Non-pigmented ciliary epithelial cell (primary cell): ENCODE measurements around the gene SLBP.
"Not testable (repeated sequence)": the region's sequence is repeated elsewhere in the genome, so short reads cannot be mapped to it uniquely, and the experiment has no call there.

Source experiments
- DNase-seq: peaks from one replicate; pipeline ENCODE4 v3.0.0-alpha.2; 2010; ENCODE audit warnings: low read depth

Gene SLBP

DNA sequence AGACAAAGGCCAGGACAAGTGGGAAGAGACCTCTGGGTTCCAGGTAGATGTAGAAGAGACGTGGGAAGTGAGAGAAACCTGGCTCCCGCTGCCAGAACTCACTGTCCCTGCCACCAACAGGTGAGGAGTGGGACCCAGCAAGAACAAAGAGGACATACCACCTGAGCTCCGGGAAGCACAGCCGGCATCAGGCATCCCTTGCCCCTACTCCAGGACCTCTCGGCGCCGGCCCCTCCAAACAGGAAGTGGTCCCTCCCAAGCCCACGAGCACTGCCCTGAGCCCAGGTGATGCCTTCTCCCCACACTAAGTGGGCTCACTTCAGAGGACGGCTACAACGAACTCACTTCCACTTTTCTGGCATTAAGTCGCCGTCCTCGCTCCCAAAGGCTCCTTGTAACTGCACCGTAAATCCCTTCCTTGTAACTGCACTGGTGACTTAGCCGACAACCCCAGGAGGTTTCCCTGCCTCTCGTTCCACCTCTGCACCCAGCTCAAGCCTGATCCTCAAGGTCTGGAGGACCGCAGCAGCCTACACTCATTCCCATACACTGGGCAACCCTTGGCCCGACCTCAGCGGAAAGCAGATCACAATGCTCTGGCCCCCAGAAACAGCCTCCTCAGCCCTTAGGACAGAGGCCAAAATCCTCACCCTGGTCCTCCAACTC is 36.9 kb downstream of the SLBP start:
- DNase-seq: no peak

DNA sequence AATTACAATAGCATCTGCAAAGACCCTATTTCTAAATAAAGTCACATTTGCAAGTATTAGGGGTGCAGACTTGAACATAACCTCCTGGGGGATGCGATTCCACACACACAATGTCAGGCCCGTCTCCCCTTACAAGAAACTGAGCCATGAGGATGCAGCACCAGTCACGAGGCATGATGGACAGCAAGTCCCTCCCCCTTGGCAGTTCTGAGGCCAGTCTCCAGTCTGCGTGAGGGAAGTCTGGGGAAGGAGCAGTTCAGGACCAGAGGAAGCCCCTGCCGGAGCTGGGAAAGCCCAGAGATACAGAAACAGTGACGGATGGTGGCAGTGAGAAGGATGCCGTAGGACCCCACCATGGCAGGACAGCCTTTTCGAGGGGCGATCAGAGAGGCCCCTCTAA is 37.4 kb downstream of the SLBP start:
- no peak for DNase-seq

DNA sequence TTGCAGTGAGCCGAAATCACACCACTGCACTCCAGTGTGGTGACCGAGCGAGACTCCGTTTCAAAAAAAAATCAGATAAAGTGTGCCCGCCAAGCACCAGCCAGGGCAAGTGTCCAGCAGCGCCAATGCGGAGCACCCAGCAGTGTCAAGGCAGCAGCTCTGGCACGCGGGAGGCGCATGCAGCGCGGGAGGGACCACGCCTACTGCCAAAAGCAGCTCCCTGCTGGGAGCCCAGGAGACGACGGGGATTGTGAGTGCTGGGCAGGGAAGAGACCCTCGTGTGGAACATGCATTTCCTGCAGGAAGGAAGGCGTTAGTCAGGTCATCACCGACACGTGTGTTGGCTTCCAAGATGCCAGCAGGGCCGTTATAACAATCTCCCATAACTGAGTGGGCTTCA is 38.4 kb downstream of the SLBP start:
- DNase-seq: no peak

DNA sequence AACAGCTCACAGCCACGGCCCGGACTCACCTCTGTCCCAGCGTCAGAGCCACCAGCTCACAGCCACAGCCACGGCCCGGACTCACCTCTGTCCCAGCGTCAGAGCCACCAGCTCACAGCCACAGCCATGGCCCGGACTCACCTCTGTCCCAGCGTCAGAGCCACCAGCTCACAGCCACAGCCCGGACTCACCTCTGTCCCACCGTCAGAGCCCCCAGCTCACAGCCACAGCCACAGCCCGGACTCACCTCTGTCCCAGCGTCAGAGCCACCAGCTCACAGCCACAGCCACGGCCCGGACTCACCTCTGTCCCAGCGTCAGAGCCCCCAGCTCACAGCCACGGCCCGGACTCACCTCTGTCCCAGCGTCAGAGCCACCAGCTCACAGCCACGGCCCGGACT is 41.1 kb downstream of the SLBP start:
- not testable (repeated sequence) for DNase-seq

DNA sequence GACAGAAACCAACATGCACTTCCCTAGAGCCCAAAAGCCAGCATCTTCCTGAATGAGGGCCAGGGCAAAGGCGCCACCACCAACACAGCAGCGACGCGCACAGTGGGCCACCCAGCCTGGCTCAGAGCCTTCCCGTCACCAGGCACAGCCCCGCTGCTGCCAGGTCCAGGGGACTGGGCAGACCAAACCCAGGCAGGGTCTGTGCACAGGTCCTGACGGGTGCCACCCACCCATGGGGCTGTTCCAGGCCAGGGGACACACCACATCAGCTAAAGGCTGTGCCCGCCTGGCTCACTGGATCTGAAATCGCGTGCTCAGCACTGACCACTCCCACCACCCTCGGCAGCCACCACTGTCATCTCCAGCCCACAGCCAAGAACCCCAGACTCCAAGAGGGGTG is 41.8 kb downstream of the SLBP start:
- no peak for DNase-seq

DNA sequence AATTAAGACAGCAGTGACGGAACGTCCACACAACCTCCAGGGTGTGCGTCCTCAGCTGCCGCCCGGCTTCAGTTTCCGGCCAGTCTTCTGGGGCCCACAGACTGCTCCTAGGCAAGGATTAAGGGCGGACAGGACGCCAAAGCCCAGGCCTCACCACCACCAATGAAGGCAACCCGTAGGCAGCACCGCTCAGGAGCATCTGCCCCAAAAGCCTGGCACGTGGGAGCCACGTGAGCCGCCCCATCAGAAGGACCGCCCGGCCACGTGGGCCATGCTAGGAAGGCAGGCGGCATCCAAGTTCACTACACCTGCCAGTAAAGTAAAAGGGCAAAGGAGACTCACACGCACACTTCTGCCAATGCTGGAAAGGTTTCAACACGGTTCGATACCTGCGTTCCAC is 42.3 kb downstream of the SLBP start:
- DNase-seq: no peak

DNA sequence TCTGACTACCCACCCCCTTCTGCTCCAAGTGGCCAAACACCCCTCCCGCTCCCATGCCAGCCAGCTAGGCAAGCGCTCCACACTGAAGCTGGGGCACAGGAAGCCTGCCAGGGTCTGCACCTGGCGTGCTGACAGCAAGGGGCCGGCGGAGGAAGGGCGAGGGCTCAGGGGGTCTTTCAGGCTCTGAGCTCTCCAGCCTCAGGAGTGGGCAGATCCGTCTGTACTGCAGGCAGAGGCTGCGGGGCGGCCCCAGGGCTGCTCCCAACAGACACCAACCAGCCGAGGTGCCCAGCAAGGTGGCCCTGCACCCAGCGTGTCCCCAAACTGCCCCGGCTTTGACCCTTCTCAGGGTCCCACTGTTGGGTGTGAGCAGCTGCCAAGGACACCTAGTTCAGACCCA is 42.8 kb downstream of the SLBP start:
- DNase-seq: no peak

DNA sequence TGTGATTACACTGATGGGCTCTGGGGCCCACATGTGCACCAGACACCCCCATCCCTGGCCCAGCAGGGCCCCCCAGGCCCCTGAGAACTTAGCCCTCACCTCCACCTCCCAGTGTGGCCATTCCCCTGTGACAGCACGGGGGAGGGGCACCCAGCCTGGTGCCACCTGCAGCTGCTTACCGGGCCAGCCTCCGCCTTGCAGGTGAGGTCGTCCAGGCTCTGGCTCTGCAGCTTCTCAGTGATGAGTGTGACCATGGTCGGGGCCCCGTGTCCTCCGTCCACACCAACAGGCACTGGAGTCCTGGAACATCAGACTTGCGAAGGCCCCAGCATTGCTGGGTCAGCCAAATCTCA is 43.7 kb downstream of the SLBP start:
- no peak for DNase-seq

DNA sequence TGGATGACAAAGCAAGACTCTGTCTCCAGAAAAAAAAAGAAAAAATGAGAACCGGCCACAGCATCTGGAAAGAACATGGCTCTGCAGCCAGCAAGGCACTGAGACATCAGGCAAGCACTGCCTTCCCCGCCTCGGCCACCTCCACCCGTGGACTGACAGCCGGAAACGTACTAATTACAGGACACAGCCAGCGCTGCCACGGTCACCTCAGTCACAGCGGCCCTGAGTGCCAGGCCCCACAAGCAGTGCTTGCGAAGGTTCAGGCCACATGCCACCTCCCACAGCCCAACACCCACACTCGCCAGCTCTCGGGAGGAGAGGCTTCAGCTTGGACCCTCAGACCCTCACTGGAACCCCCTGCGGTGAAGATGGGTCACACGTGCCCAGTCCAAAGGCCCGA is 44.8 kb downstream of the SLBP start:
- DNase-seq: no peak

DNA sequence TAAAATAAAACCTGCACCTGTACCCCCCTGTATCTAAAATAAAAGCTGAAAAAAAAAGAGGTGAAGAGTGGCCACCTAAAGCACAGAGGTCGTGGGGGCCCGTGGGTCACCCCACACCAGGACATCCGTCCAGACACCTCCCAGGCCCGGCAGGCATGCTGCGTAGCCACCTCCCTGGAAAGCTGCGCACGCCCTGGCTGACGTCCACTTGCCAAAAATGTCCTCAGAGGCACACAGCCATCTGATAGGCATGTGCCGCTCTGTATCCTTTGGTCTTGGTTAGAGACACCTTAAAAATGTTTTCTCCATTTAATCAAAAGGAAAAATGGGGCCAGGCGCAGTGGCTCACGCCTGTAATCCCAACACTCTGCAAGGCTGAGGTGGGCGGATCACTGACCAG is 45.7 kb downstream of the SLBP start:
- no peak for DNase-seq

DNA sequence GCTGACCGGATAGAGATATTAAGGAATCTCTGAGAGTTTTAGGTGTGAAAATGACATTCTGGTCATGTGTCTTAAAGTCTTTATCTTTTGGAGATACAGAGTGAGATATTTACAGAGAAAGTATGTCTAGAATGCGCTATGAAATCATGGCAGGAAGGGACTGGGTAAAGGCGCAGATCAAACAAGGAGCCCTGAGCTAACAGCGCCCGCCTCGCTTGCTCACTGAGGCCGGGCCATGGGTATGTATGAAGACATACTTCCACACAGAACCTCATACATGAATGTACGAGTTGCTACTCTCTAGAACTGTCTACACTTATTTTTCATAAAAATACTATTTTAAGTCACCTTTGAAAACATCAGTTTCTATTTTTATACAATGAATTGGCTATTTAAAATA is 48.0 kb downstream of the SLBP start:
- DNase-seq: no peak

DNA sequence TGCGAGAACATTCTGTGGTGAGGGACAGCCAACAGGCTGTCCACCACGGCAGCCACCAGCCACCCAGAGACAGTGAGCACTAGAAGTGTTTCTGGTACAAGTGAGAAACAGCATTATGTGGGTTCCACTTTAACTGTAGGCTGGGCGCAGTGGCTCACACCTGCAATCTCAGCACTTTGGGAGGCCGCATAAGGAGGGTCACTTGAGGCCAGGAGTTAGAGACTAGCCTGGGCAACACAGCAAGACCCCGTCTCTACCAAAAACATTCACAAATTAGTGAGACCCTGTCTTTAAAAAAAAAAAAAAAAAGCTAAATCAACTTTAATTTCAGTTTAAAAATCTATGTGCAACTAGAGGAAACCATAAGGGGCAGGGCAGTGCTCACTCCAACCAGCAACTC is 48.6 kb downstream of the SLBP start:
- no peak for DNase-seq

DNA sequence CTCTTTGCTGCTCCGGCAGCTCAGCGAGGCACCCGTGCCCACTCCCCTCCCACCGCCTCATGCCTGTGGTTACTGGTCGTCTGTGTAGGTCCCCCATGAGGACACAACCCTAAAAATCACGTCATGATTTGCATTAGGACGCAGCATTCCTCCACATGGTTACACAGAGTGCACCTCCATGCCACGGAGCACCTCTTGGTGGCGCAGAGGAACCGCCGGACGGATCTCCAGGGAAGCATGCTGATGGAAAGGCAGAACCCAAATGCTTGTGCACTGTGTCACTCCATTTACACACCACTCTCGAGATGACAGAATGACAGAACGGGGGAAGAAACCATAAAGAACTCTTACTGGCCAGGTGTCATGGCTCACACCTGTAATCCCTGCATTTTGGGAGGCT is 50.4 kb downstream of the SLBP start:
- DNase-seq: no peak

DNA sequence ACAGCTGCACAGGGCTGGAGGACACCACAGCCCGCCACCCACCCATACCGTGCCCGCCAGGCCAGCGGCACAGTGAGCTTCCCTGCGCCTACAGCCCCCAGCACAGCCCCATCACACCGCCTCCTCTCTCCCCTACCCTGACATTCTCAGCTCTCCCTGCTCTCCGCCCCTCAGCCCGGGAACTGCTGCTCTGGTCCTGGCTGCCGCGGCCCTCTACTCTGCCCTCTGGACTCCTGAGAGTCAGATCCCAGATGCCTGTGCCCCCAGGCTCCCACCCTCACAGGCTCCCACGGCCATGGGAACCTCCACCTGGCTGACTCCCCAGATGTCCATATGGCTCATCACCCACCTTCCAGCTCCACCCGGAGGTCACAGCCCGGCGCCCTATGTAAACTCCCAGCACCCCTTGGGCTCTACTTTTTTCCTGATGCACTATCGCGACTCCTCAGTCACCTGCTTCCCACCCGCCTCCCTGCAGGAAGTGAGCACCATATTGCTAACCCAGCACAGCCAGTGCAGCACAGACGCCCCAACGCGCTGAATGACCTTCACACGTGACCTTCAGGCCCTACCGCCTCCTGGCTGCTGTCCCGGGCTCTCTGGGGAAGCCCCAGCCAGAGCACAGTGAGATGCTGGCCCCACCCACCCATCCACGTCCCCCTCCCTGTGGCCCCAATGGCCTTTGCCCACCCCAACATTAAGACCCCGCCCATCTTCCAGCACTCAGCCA is 51.0 kb downstream of the SLBP start:
- no peak for DNase-seq

DNA sequence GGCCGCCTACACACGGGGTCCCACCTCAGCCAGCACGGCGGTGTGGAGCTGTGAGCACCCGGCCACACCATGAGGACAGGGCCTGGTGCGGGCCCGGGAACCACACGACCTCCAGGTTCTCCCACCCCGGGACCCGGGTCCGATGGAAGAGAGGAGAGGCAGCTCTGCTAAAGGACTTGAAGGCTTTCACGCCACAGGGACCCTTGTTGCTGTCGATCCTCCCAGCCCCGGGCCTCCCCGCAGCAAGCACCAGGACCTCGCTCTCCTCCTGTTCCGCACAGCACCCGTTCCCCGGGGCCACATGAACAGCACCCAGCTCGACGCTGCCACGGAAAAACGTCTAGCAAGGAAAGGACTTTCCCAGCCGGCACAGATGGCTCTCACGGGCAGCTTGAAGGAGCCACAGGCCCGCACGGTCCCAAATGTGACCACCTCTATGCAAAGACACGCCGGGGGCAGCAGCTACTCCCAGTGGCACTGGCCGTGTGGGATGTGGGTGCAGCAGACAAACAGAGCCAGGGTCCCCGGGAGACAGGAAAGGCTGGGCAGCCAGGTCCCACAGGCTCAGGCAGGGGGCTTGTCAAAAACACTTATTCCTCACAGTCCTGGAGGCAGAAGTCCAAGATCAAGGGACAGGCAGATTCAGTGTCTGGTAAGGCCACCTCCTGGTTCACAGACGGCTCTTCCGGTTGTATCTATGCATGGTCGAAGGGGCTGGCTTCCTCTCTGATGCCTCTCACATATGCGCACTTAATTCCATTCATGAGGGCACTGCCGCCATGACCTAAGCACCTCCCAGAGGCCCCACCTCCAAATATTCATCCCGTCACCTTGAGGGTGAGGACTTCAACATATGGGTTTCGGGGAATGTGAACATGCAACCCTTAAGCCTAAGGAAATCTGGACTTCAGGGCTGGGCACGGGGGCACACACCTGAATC is 52.7 kb downstream of the SLBP start:
- DNase-seq: no peak

DNA sequence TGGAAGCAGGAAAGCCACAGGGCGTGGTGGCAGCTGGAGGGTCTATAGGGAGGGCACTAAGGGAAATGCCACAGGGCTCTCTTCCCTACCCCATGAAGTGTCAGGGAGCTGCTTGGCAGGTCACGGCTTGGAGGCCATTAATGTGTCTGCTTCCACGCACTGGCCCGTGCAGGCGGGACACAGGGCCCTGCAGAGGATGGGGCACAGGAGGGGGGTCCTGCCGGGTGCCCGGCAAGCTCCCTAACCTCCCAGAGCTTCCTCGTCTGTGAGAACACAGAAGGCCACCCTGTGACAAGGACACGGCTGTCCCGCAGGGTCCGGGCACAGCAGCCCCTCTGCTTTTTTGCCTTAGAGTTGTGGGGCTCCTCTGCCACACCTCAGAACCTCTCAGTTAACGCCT is 53.5 kb downstream of the SLBP start:
- DNase-seq: no peak

DNA sequence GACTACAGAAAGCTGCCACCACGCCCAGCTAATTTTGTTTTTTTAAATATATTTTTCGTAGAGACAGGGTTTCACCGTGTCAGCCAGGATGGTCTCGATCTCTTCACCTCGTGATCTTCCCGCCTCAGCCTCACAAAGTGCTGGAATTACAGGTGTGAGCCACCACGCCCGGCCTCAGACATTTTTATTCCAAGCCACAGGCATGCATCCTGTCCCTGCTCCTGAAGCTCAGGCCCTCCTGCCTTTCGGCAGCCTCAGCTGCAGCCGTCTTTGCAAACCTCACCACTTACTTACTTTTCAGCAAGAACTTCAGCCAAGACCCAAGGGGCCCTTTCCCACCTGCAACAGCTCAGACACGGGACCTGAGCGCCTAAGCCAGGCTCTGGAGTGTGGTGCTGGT is 54.0 kb downstream of the SLBP start:
- DNase-seq: no peak

DNA sequence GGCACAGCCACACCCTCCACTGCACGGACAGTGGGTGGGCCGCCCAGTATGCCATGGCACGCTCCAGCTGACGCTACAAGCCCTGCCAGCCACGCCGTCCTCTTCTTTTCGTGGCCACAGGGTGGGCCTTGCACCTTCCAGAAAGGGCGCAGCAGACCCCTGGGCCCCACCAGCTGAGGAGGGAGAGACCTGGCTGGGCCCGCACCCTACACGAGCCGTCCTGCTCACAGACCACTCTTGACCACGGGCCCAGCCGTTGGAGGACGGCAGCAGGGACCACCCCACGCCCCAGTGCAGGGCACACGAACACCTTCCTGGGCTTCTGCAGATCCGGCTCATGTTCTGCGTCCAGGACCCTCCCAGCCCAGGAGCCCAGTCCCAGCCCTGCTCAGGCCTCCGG is 55.1 kb downstream of the SLBP start:
- DNase-seq: no peak

DNA sequence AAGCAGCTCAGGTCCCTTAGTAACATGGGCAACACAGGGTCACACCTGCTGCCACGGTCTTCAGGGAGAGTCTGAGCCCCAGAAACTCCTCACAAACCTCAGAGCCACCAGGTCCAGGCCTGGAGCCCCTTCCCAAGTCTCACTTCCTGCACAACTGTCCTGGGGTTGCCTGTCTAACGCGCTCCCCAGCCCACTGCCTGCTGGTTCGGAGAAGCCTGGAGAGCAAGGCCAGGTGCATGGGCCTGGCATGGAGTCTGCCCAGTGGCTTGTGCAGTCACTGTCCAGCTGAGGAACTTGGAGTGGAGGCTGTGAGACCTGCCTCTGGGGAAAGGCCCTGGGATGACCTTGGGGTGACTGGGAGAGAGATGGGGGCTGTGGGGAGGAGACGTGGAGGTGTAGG is 56.0 kb downstream of the SLBP start:
- DNase-seq: no peak

DNA sequence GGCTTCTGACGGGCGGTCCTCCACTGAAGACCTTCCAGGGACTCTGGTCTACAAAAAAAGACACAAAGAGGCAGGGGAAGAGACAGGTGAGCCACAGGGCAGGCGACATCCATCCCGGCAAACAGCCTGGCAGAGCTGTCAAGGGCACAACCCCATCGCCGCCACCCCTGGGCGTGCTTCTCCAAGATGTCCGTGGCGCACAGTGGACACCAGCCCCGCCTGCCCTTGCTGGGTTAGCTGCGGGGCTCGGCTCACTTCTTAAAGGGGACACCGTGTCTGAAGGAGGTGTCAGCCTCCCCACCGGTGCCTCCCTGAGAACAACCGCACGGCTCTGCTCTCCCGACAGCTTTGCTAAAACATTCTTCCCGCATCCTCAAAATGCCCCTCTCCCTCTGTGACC is 56.4 kb downstream of the SLBP start:
- no peak for DNase-seq

DNA sequence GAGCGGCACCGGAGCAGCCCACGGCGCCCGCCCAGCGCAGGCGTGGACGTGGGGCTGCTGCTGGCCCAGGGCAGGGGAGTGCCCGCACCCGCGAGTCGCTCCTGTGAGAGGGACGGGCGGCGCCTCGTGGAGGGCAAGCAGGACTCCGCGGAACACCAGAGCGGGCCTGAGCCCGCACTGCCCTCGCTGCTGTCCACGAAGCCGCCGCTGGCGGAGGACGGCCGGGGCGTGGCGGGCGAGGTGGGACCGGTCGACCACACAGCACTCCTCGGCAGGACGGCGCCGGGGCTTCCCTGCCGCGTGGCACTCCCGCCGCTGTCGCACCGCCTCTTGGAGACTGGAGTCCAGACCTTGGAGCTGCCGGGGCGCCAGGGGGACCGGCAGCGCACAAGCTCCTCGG is 57.0 kb downstream of the SLBP start:
- no peak for DNase-seq

DNA sequence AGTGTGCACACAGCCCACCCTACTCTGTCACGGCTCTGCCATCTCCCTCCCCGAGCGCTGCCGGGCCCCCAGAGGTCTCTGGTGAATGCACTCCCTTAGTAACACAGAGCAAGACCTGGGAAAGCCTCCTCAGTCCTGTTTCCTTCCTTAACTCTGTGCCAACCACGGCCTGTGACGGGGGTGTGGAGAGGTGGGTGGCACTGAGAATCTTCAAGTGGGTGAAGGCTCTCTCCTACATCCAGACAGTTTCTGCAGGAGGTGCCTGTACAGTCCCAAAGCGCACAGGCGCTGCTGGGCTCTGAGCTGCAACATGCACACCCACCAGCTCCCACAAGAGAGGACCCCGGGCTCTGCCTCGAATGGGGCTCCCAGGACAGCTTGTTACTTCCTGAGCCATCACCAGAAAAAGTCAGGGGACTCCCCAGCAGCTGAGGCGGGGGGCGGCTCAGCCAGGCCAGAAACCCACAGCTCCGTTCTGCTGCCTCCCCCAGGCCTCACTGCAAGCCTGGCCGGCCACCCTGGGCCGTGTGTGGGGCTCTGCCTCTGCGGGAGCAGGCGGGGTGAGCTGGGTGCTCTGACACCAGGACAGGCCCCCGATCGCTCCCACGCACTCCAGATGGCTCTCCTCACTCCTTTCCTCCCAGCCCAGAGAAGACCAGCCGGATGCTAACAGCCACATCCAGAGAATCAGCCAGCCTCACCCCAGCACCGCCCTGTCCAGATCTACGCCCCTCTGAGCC is 57.7 kb downstream of the SLBP start:
- no peak for DNase-seq
